GM19099 (cell line): Measurements from ENCODE around the gene LEUTX.

Source experiments
- POLR2A ChIP-seq: IDR thresholded peaks from 3 replicates; pipeline ENCODE4 v1.6.1; 2011; ENCODE audit warnings: low read depth; ENCODE audit not compliant: insufficient read length; ENCODE audit errors: extremely low read depth

The LEUTX gene

GRCh38 chr19:39759457-39760184 is 19.0 kb upstream of the LEUTX start:
- no peak for TF ChIP-seq POLR2A

- TF ChIP-seq POLR2A: no peak
Observed at GRCh38 chr19:39765091-39766076, 13.3 kb upstream of the LEUTX start.

- TF ChIP-seq POLR2A: no peak
Observed at GRCh38 chr19:39768334-39768733, 10.3 kb upstream of the LEUTX start.

- no peak for TF ChIP-seq POLR2A
Observed at GRCh38 chr19:39768786-39769185, 9.9 kb upstream of the LEUTX start.

- TF ChIP-seq POLR2A: no peak
Observed at GRCh38 chr19:39780894-39781293, 2.2 kb downstream of the LEUTX start.

- no peak for TF ChIP-seq POLR2A
Observed at GRCh38 chr19:39788244-39788643, 9.6 kb downstream of the LEUTX start.

- no peak for TF ChIP-seq POLR2A
Observed at GRCh38 chr19:39792999-39793546, 14.4 kb downstream of the LEUTX start.

GRCh38 chr19:39795001-39795400 is 16.3 kb downstream of the LEUTX start:
- no peak for TF ChIP-seq POLR2A

- TF ChIP-seq POLR2A: no peak
Observed at GRCh38 chr19:39796000-39796498, 17.4 kb downstream of the LEUTX start.

- no peak for TF ChIP-seq POLR2A
Observed at GRCh38 chr19:39797083-39797482, 18.4 kb downstream of the LEUTX start.

GRCh38 chr19:39802958-39803357 is 24.3 kb downstream of the LEUTX start:
- TF ChIP-seq POLR2A: no peak

- TF ChIP-seq POLR2A: no peak
Observed at GRCh38 chr19:39805104-39805503, 26.4 kb downstream of the LEUTX start.

GRCh38 chr19:39807846-39808364 is 29.3 kb downstream of the LEUTX start:
- TF ChIP-seq POLR2A: no peak

- no peak for TF ChIP-seq POLR2A
Observed at GRCh38 chr19:39809368-39809767, 30.7 kb downstream of the LEUTX start.

- TF ChIP-seq POLR2A: no peak
Observed at GRCh38 chr19:39810424-39810823, 31.8 kb downstream of the LEUTX start.

GRCh38 chr19:39811064-39811463 is 32.4 kb downstream of the LEUTX start:
- no peak for TF ChIP-seq POLR2A
